HG03442 (cell line): Measurements from ENCODE around the gene SFMBT2.

Experiments
- ATAC-seq: cut with Tn5 transposase; IDR thresholded peaks from one replicate; pipeline ENCODE4 v1.9.1; 2021; ENCODE audit warnings: mild to moderate bottlenecking, moderate library complexity; ENCODE audit not compliant: unreplicated experiment

SFMBT2 gene

DNA sequence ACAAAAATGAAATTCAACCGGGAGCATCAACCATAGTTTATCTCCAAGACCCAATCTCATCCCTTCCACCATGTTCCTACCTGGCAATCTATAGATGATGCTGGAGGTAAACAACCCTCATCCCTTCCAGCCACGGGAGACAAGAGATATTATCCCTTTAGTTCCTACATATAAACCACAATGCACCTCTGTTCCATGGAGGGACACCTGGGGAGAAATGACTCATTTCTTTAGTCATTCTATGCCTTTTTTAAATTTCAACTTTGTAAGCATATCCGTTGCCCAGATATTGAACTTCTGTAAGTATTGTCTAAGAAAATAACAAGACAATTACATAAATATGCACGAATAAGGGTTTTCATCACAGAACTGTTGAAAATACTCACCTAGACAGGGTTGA is 15.5 kb upstream of the SFMBT2 start:
- ATAC-seq, result no peak

- no peak for ATAC-seq
These were observed 14.9 kb upstream of the SFMBT2 start for GRCh38 chr10:7425691-7426090.

DNA sequence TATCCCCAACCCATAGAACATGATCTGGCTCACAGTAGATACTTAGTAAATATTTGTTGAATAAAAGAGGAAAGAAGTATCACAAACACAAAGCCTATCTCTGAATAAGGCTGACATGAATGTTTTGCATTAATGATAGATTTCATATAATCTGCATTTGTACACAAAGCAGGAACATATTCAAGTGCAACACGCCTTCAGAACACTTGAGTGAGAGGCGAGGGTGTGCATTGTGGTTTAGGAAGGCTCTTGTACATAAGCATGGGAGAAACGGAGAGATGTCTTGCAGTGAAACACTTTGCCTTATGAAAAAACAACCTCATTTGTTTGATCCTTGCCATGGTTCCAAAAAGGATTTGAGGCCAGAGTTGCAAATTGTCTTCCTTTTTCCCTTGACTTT is 14.1 kb upstream of the SFMBT2 start:
- no peak for ATAC-seq

- ATAC-seq, result peak; percentile 74
These were observed 13.5 kb upstream of the SFMBT2 start for GRCh38 chr10:7424315-7424714.

GRCh38 chr10:7423521-7423920 is 12.7 kb upstream of the SFMBT2 start:
- no peak for ATAC-seq

DNA sequence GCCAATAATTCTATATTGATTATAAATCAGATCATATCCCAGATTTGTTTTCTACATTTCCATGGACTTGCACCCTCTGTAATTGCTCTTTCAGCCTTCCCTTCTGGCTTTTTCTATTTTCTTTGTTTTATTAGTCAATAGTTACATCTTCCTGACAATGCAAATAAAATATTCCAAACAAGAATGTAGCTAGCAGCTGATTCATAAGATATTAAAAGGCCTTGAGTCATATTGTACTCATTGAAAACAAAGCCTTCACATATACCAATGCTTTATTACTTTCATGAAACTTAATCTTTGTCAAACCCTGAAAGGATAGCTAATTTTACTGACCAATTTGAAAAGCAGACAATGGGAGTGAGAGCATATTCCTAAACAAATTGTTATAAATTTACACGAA is 10.7 kb upstream of the SFMBT2 start:
- ATAC-seq, result no peak

- no peak for ATAC-seq
These were observed 9.2 kb upstream of the SFMBT2 start for GRCh38 chr10:7419998-7420397.

DNA sequence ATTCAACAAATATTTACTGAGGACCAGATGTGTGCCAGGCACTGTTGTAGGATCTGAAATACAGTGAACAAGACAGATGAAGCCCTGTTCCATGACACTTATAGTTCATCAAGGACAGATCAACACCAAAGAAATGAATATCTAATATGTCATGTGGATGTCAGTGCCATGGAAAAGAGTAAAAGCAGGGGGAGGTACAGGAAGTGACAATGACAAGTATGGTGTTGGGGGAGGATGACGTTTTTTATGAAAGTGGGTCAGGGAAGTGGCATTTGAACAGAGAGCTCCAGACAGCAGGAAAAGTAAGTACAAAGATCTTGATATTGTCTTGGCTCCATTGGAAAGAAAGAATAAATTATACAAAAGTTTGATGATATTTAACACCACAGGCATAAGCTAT is 7.0 kb upstream of the SFMBT2 start:
- no peak for ATAC-seq

DNA sequence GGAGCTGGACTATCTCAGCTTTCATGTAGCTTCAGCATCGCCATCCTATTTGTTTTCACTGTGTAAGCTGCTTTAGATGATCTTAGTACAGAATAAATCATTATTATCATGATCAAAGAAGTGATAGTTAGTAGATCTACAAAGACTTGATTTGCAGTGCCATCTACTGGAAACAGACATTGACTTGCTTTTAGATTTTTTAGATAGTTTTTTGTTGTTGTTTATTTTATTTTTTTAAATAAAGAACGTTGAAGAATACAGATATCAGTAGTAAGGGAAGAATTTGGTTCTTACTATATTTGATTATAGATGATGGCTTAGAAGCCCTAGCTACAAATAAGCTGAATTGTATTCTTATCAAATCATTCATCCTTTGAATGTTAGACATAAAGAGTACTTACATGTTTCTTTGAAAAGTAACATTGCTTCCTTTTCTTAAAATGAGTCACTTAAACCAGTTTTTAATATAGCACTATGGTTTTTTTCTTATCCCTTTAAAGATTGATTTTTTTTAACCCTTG is 6.3 kb upstream of the SFMBT2 start:
- ATAC-seq, result no peak

DNA sequence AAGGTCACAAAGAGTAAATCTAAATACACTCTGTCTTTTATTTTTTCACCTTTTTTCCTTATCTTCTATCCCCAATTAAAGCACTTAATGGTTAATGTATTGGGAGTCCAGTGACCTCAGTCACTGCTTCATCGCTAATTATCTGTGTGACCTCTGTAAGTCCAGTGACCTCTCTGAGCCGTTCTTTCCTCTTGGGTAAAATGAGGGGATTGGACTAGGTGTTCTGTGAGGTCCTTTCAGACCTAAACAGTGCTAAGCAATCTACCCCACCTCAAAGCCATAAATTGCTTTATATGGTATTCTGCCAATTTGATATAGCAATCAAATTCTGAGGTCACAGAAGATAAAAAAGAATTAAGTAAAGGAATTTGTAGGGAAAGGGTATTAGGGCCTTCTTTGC is 3.9 kb upstream of the SFMBT2 start:
- no peak for ATAC-seq

- no peak for ATAC-seq
These were observed 2.1 kb upstream of the SFMBT2 start for GRCh38 chr10:7412928-7413282.

DNA sequence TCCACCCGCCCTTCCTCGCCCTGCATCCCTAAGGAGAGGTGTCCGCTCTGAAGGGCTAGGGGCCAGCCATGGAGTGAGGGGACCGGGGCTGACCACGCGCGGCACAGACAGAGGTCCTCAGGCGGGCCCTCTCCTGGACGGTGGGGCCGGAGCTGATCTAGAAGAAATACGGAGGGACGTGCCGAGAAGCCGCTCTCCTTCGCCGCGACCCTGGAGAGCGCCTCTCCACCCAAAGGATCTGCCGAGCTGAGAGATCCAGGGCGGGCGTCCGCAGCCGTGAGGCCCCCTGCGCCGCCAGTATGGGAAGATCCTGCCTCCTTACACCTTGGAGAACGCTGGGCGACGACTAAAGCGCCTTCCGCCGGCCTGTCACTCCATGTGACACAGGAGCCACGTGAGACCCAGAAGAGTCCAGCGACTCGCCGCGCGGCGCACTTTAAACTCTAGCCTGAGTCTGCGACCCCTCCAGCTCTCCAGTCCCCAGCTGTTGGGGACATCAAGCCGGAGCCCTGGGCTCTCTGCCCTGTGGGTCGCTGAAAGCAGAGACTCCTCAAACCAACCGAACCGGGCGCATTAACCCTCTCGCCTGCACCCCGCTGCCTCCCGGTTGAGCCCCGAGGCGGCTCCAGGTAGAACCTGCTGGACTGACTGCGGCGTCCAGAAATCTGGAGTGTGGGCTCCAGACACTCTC is 1.5 kb upstream of the SFMBT2 start:
- no peak for ATAC-seq

DNA sequence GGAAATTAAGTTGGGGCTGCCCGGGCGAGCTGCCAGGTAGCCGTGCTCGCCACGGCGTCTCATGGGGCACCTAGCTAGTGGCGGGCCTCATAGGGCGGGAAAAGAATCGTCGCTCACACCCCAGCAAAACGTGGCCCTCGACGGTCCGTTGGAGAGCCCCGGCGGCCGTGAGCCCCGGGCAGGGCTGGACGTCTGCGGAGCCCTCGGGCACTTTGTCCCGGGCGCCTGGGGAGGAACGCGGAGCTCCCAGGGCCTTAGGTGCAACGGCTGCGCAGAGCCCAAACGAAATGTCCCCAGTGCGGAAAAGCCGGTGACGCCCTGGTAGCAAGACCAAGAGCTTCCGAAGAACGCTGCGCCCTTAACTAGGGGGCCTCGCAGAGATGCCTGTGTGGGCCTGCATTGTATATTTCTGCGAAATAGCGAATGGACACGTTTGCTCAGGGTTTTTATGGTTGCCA is 866 bp upstream of the SFMBT2 start:
- no peak for ATAC-seq

- no peak for ATAC-seq
These were observed 453 bp downstream of the SFMBT2 start for GRCh38 chr10:7410301-7410861.

- ATAC-seq, result no peak
These were observed 1.1 kb downstream of the SFMBT2 start for GRCh38 chr10:7409732-7410168.

GRCh38 chr10:7409045-7409731 is 1.6 kb downstream of the SFMBT2 start:
- ATAC-seq, result peak; percentile 39

DNA sequence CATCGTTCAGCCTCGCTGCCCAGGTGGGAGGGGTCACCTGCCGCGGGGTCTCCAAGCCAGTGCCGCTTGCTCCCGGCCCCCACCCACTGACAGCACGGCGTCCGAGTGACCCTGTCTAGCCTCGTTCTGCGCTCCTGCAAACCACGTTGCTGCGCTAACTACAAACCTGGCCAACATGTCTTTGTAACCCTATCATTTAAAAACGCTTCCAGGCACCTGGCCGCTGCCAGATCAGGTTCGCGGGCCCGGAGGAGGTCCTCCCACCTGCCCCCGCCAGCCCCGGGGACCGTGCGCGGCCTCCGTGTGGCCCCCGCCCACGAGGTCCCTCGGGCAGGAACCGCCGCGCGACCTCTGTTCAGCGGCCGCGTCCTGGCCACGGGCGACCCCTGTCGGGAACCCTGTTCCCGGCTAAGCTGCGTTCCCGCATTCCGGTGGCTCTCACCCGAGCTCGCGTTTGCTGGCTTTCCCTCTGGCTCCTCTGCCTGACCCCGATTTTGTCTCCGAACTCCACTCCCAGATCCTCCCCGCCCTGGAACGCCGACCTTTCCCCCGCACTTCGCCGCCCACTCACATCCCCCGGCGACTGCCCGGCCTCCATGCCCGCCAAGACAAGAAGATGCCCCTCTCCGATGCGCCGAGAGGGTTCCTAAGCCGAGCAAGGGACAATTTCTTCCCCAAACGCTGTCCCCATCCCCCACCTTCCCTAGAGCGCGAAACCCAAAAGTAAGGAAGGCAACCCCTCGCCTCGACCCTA is 2.4 kb downstream of the SFMBT2 start:
- peak; percentile 22 for ATAC-seq

DNA sequence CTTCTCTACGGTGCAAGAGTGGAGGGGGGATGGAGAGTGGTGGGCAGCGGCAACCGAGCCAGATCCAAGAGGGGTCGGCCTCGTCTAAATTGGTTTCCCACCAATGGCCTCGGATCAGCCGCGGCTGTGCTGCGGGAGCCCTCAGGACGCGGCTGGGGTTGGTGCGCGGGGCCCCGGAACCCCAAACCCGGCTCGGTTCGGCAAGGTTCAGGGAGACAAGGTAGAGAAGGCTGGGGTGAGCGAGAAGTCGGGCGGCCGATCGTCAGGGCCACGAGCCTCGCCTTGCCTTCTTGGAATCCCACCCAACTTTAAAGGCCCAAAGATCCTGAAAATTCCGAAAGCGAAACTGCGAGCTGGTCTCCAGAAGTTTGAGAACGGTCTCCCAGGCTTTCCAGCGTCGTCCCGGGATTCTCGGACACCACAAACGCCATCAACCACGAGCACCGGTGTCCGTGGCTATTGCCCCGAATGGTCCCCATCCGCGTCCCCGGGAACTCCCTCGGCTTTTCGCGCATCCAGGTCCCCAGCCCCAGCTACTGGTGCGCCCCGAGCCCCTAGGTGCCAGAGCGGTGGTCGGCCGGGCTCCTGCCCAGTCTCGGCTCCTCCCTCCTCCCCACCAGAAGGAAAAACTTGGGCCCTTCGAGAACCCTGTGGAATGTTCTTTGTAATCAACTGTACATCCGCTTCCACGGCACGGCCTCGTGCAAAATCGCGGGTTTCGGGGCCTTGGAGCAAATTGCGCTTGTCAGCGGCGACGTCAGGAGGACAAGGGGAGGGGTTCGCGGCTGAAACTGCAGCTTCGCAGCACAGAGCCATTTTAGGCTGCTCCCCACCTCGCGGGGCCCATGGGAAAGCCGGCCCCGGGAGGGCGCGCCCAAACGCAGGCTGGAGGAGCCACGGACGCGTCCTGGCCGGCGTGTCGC is 3.2 kb downstream of the SFMBT2 start:
- ATAC-seq, result peak; percentile 20

- ATAC-seq, result no peak
These were observed 4.0 kb downstream of the SFMBT2 start for GRCh38 chr10:7406712-7407333.

- no peak for ATAC-seq
These were observed 5.2 kb downstream of the SFMBT2 start for GRCh38 chr10:7405637-7406036.
